AG09309 (cell line): ENCODE results near the gene SLC9A8.
"Not testable (repeated sequence)": the region's sequence is repeated elsewhere in the genome, so short reads cannot be mapped to it uniquely, and the experiment has no call there.

Experiments
- DNase-seq: peaks from one replicate; pipeline ENCODE4 v3.0.0-alpha.2; 2010; ENCODE audit warnings: low read depth
- H3K4me3 ChIP-seq: 2 replicates; pipeline ENCODE4 v1.5.1; 2011; ENCODE audit warnings: mild to moderate bottlenecking, low read depth, low read length, moderate library complexity; ENCODE audit not compliant: control insufficient read depth
- TF ChIP-seq, protein P1 (sequence below): IDR thresholded peaks from 2 replicates; pipeline ENCODE4 v1.5.1; 2011; ENCODE audit warnings: mild to moderate bottlenecking, low read depth, low read length, inconsistent platforms; ENCODE audit not compliant: insufficient read depth, control insufficient read depth; ENCODE audit errors: missing control alignments

SLC9A8 gene

DNA sequence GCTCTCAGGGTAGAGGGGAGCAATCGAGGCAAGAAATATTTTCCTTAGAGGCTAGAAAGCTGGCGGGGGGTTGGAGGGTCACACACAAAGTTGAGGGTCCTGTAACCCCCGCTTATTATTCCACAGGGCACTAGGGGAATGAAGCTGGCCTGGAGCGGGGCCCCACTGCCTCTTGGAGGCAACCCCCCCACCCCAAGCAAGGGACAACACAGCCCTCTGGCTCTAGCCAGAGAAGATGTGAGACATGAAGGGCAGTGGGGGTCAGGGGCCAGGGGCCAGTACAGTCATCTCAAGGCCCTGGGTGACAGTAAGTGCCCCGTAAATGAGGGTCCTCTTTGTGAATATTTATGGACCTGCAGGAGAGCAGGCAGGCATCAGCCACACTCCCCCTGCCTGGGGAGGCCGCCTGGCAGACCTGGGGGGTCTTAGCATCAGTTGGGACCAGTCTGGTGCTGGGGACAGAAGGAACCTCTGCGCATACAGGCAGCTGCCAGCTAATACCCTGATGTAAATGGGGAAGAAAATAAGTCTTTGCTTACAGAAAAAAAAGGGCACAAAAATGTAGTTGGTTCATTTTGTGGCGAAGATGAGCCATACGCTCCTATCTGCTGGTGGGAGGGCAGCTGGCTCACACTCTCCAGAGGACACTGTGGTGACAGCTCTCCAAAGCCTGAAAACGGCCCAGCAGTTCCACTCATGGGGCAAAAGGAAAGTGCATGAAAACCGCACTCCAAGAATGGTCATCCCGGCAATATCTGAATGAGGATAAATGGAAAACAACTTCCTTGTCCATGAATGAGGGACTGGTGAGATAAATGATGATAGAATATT is 80.8 kb downstream of the SLC9A8 start:
- TF ChIP-seq, protein P1, sequence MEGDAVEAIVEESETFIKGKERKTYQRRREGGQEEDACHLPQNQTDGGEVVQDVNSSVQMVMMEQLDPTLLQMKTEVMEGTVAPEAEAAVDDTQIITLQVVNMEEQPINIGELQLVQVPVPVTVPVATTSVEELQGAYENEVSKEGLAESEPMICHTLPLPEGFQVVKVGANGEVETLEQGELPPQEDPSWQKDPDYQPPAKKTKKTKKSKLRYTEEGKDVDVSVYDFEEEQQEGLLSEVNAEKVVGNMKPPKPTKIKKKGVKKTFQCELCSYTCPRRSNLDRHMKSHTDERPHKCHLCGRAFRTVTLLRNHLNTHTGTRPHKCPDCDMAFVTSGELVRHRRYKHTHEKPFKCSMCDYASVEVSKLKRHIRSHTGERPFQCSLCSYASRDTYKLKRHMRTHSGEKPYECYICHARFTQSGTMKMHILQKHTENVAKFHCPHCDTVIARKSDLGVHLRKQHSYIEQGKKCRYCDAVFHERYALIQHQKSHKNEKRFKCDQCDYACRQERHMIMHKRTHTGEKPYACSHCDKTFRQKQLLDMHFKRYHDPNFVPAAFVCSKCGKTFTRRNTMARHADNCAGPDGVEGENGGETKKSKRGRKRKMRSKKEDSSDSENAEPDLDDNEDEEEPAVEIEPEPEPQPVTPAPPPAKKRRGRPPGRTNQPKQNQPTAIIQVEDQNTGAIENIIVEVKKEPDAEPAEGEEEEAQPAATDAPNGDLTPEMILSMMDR, result no peak
- no peak overlapping the region for H3K4me3 ChIP-seq
- no peak for DNase-seq

DNA sequence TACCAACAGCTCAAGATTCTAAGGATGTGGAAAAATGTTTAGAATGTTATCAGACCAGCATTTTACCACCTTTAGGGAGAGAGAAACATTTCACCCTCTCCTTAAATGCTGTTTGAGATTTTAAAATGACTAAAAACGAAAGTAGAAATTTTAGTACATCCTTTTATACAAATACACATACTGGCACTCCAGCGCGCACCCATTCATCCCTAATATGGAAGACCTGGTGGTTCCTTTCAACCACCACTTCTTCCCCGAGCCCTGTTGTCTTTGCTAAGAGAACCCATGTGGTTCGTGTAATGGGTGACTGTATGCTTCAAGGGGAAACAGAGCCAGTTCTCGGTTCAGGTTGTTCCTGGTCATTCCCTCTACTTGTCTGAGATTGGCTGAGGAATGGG is 81.4 kb downstream of the SLC9A8 start:
- DNase-seq, result no peak
- TF ChIP-seq, protein P1, result no peak
- H3K4me3 ChIP-seq, result no peak overlapping the region

DNA sequence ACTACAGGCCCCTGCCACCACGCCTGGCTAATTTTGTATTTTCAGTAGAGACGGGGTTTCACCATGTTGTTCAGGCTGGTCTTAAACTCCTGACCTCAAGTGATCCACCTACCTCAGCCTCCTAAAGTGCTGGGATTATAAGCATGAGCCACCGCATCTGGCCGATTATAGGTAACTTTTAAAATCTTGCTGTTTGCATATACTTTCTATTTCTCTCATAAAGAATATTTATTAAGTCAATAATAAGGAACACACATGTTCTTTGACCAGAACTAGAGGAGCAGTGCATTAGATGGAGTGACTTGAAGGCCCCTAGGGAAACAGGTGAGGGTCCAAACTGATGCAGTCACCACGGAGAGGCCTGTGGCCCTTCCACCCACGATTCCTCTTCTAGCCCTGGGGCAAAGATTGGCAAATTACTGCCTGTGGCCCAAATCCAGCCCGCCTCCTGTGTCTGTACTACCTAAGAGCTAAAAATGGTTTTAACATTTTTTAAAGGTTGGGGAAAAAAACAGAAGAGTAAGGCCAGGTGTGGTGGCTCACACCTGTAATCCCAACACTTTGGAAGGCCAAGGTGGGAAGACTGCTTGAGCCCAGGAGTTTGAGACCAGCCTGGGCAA is 83.0 kb downstream of the SLC9A8 start:
- H3K4me3 ChIP-seq, DNase-seq: not testable (repeated sequence)

DNA sequence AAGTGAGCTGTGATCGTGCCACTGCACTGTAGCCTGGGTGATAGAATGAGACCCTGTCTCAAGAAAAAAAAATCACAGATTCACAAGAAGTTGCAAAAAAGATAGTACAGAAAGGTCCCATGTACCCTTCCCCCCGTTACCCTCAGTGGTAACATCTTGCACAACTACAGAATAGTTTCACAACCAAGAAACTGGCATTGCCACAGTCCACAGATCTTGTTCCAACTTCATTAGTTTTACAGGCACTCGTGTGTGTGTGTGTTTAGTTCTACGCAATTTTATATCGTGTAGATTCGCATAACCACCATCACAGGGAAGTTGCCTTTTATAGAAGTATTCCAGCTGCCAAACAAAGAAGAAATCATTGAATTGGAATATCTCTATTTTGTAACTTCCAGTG is 83.6 kb downstream of the SLC9A8 start:
- DNase-seq, result no peak
- TF ChIP-seq, protein P1, result no peak
- H3K4me3 ChIP-seq, result no peak overlapping the region

DNA sequence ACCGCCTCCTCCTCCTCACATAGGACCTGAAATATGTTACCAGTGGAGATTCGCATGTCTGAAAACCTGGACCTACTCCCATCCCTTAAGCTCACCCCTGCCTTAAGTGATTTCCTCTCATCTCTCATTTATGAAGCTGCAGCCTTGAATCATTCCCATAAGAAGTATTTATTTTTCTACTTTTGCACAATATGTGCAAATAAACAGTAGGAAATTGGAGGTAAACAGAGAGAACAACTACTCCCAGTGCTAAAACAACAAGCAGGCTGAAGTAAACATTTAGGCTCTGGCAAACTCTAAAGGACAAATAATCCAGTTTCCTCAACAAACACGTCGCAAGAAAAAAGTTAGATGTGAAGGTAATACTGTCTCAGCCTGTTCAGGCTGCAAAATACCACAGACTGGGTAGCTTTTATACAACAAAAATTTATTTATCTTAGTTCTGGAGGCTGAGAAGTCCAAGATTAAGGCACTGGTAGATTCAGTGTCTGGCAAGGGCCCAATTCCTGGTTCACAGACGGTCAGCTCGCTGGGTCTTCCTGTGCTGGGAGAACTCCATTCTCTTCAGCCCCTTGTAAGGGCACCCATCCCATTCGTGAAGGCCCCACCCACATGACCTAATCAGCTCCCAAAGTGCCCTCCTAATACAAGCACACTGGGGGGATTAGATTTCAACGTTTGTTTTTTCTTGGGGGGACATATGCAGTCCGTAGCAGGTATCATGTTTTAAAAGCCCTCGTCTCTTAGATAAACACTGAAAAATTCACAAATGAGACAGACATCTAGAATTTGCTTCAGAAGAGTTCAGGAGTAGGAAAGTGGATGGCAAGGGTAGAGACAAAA is 87.1 kb downstream of the SLC9A8 start:
- TF ChIP-seq, protein P1, result no peak
- no peak for DNase-seq
- H3K4me3 ChIP-seq, result no peak overlapping the region

DNA sequence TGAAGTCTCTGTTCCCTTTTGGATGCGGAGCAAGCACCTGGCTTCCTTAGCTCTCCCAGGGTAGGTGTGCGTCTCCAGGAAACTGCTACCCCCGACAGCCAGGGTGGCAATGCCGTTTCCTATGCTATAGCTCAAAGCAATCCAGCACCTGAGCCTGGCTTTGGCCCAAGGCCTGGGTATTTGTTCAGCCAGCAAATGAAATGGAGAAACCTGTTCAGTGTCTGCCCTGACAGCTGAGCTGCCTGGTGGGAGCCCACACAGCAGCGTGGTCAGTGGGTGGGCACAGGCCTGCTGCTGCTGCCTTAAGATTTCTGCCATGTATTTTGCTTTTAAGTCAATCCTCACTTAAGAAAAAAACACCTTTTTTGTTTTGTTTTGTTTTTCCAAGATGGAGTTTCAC is 89.0 kb downstream of the SLC9A8 start:
- TF ChIP-seq, protein P1, result no peak
- DNase-seq, result no peak
- H3K4me3 ChIP-seq, result no peak overlapping the region
